ENCODE measurements around the gene CMSS1.

Gene CMSS1

DNA sequence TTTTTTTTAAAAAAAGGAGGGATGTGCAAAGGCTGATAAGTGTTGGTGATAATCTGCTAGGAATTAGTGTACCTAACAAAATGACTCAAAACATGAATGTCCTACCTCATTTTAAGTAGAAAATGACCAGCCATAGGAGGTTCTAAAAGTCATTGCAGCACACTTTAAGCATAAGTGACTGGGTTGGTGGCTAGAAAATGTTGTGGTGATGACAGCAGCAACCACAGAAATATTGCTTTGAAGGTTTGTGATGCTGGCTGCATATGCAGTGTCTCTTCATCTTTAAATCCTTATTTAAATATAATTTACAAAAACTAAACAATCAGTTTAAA, 55.2 kb downstream of the CMSS1 start:
- peak; percentile 53 for DNase-seq (ENCODE audit: low spot score)
- in situ Hi-C loops (cut with MboI; ENCODE audit: low sequenced_read_pairs, unreplicated experiment), result no loop called here
- TF ChIP-seq, protein P1, sequence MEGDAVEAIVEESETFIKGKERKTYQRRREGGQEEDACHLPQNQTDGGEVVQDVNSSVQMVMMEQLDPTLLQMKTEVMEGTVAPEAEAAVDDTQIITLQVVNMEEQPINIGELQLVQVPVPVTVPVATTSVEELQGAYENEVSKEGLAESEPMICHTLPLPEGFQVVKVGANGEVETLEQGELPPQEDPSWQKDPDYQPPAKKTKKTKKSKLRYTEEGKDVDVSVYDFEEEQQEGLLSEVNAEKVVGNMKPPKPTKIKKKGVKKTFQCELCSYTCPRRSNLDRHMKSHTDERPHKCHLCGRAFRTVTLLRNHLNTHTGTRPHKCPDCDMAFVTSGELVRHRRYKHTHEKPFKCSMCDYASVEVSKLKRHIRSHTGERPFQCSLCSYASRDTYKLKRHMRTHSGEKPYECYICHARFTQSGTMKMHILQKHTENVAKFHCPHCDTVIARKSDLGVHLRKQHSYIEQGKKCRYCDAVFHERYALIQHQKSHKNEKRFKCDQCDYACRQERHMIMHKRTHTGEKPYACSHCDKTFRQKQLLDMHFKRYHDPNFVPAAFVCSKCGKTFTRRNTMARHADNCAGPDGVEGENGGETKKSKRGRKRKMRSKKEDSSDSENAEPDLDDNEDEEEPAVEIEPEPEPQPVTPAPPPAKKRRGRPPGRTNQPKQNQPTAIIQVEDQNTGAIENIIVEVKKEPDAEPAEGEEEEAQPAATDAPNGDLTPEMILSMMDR (IDR thresholded peaks at IDR 0.05; ENCODE audit: borderline replicate concordance, control extremely low read depth, extremely low read depth, insufficient read depth, missing control alignments), result no peak

DNA sequence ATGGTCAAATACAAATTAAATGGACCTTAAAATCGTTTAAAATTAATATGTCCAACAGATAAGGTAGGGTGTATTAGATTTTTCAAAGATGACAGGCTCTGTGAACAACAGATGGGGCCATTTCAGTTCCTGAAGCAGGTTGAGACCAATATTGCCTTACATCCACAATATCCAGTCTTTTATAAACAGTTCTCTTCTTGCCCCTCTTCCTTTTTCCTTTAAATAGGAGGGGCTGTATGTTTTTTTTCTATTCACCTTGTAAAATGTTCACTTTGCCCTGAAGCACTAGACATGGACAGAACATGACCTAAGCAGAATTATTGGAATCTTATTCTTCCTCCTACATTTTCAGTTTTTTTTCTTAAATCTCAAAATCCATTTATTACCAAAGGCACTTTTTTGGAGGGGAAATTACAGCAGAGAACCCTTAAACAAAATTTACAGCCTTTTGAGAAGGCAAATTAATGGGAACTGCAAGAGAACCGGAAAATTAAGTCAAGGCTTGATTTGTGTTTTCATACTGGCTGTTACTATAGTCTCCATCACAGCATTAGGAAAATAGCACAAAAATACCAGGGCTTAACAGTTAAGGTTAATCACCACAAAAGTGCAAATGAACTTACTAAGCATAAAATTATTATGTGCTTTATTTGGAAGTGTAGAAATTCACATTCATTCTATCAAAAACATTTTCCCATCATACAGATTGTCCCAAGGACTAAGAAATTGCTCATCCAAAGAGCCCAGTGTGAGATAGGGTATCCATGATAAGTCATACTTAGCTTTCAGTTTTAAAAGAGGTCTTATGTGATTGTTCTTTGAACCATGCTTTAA, 55.8 kb downstream of the CMSS1 start:
- TF ChIP-seq, protein P1 (IDR thresholded peaks at IDR 0.05; ENCODE audit: borderline replicate concordance, control extremely low read depth, extremely low read depth, insufficient read depth, missing control alignments), result no peak
- in situ Hi-C loops (cut with MboI; ENCODE audit: low sequenced_read_pairs, unreplicated experiment), result no loop called here
- no peak for DNase-seq (ENCODE audit: low spot score)

DNA sequence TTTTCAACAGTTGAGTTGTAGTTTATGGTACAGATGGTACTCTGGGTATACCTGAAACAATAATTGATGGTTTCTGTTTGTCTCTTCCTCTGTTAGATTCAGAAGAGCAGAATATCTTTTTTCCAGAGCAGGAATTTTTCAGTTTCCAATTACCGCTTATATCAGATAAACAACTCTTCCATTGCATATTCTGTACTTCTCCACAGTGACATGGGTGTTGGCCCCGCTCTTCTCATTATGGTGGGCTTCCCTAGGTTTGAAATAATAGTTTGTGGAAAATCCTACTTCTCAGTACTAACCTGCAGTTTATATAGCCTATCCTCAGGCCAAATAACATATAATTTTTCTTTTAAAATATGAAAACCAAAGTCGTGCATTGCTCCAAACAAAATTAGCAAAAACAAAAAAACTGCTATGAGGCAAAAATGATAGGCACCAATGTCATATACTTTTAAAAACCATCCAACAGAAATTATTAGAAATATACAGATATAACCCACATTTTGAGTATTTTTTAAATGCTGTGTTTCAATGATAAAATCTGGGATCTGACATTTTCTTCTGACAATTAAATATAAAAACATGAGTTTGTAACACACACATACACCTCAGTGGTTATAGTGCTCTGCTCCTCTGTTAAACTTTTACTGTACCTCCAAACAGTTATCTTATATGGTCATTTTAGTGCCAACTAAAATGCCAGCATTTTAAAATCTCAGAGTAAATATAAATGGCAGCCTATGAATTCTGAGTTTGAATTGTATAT, 56.8 kb downstream of the CMSS1 start:
- no peak for DNase-seq (ENCODE audit: low spot score)
- TF ChIP-seq, protein P1 (IDR thresholded peaks at IDR 0.05; ENCODE audit: borderline replicate concordance, control extremely low read depth, extremely low read depth, insufficient read depth, missing control alignments), result no peak
- in situ Hi-C loops (cut with MboI; ENCODE audit: low sequenced_read_pairs, unreplicated experiment), result no loop called here

DNA sequence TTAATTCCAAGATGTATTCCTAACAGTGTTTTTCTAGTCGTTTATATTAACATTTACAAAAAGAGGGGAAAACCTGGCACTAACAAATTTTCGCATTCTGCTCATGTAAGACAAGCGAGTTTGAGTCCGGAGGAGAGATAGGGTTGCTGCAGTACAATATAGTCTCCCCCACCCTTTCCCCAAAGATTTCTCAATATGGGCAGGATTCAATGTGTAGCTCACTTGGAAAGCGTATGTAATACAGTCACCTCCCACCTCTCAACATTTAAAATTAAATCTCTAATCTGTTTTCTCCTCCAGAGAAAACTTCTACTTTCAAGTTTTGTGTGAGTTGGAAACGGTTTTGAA, 57.9 kb downstream of the CMSS1 start:
- in situ Hi-C loops (cut with MboI; ENCODE audit: low sequenced_read_pairs, unreplicated experiment), result no loop called here
- DNase-seq (ENCODE audit: low spot score), result no peak

DNA sequence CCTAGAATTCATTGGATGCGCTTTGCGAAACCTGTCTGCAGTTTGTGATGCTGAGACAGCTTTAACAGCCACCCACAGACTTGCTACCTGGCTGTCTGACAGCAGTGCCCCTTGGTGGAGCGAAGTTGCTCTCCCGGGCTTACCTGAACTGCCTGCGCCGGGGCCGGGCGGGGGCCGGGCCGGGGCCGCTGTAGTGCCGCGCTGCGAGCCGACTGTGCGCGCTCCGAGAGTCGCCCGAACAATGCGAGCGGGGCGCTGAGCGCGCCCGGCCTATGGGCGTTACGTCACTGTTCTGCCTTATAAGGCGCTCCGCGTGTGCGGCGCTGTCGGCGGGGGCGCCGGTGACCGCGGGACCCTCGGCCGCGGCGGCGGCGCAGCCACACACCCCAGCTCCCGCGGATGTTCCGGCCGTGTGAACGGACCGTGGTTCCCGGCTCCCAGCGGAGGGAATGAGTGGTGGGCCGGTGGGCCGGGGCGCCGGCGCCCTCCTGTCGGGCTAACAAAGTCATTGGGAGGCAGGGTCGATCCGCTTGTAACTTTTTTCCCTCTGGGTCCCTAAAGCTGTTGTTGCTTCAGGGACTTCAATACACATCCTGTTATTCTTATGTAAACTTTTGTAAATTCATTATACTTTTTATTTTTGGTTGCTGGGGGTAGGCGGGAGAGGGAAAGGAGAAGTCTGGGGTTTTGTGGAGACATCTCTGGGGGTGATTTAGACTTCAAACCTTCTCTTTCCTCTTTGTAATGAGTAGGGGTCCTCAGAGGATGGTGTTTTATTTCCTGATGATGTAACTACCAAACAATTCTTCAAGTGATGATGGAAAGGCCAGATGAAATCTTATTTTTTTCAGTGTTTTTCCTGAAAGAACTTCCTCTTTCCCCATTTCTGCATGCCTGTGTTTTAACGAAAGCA, 58.5 kb downstream of the CMSS1 start:
- TF ChIP-seq, protein P1 (IDR thresholded peaks at IDR 0.05; ENCODE audit: borderline replicate concordance, control extremely low read depth, extremely low read depth, insufficient read depth, missing control alignments), result no peak
- DNase-seq (ENCODE audit: low spot score), result peak; percentile 85
- in situ Hi-C loops (cut with MboI; ENCODE audit: low sequenced_read_pairs, unreplicated experiment), result no loop called here

More for the DNA sequence above, 57.9 kb downstream of the CMSS1 start:
- TF ChIP-seq, protein P1 (IDR thresholded peaks at IDR 0.05; ENCODE audit: borderline replicate concordance, control extremely low read depth, extremely low read depth, insufficient read depth, missing control alignments), result no peak

DNA sequence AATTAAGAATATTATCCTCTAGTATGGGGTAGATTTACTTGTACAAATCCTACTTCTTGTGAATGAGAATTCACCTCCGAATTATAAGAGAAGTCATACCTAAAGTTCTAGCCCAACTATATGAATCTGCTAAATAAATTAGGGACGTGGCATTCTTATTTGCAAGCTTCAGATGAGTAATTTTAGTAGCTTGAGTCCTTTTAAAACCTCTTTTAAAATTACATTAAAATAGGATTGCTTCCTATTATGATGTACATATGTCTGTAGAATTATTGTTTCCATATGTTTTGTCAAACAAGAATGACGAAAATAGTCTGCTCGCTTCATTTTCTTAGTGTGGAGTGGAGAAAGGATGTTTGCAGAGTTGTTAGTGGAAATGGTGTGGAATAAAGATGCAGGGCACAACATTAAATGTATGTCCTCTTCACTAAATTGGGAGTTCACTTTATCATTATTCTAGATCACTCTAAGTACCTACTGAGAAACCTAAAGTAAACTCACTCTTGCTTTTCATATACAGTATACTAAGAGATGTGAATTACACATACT, 59.4 kb downstream of the CMSS1 start:
- in situ Hi-C loops (cut with MboI; ENCODE audit: low sequenced_read_pairs, unreplicated experiment), result no loop called here
- TF ChIP-seq, protein P1 (IDR thresholded peaks at IDR 0.05; ENCODE audit: borderline replicate concordance, control extremely low read depth, extremely low read depth, insufficient read depth, missing control alignments), result no peak
- no peak for DNase-seq (ENCODE audit: low spot score)
